IMR-90 (cell line): ENCODE results near the gene FOXO1. TPM values are rescaled to one million over a fixed set of nuclear protein-coding genes. Genes with fewer than 3 reads are reported as not detected.

Experiments used
- ATAC-seq: fragments of 200-7000 bp; cut with Tn5 transposase; 2 replicates; pipeline ENCODE4 v1.9.1; 2020; ENCODE audit warnings: low read depth, mild to moderate bottlenecking, moderate library complexity
- BruUV-seq: library from RNA; stranded (reverse); fragments of 400-500 nt; replicated peaks from 2 replicates; lab custom pipeline; 2021; lab: Mats Ljungman, UMichigan
- CTCF ChIA-PET: fragments of 300-600 bp; formaldehyde crosslinking; extraction: SDS; loops from one replicate; lab custom pipeline; 2021; ENCODE audit warnings: antibody characterized with exemption; lab: Yijun Ruan, JAX
- POLR2A ChIA-PET: fragments of 300-600 bp; sonication (Branson Sonifier 250); formaldehyde crosslinking; loops from one replicate; lab custom pipeline; 2022; ENCODE audit warnings: antibody characterized with exemption; ENCODE audit not compliant: unreplicated experiment; lab: Charles Lee
- DNase-seq: peaks from one replicate; pipeline ENCODE4 v3.0.0; 2013
- H2AFZ ChIP-seq: replicated peaks from 2 replicates; pipeline ENCODE3; 2013; ENCODE audit warnings: low read length, mild to moderate bottlenecking; ENCODE audit not compliant: poor library complexity
- H2AK5ac ChIP-seq: 2 replicates; pipeline ENCODE4 v1.6.1; 2013; ENCODE audit warnings: low read depth, low read length, inconsistent platforms
- H2AK9ac ChIP-seq: replicated peaks from 2 replicates; pipeline ENCODE3; 2013; ENCODE audit warnings: mild to moderate bottlenecking, low read depth, low read length, moderate library complexity; ENCODE audit not compliant: poor library complexity
- H2BK120ac ChIP-seq: 2 replicates; pipeline ENCODE4 v1.6.1; 2013; ENCODE audit warnings: low read depth, low read length, inconsistent platforms
- H2BK15ac ChIP-seq: 3 replicates; pipeline ENCODE4 v1.6.1; 2013; ENCODE audit warnings: low read depth, low read length, inconsistent platforms
- H2BK20ac ChIP-seq: 2 replicates; pipeline ENCODE4 v1.6.1; 2013; ENCODE audit warnings: low read depth, mild to moderate bottlenecking, inconsistent platforms, low read length, moderate library complexity
- H2BK5ac ChIP-seq: 2 replicates; pipeline ENCODE4 v1.6.1; 2013; ENCODE audit warnings: mild to moderate bottlenecking, low read depth, low read length, inconsistent platforms; ENCODE audit not compliant: poor library complexity, severe bottlenecking
- H3K14ac ChIP-seq: replicated peaks from 2 replicates; pipeline ENCODE4 v1.6.1; 2013; ENCODE audit warnings: low read depth, low read length, inconsistent platforms
- H3K18ac ChIP-seq: 2 replicates; pipeline ENCODE4 v1.6.1; 2013; ENCODE audit warnings: low read depth, low read length, control low read depth
- H3K23ac ChIP-seq: 2 replicates; pipeline ENCODE4 v1.6.1; 2013; ENCODE audit warnings: low read depth, low read length, inconsistent platforms
- H3K27ac ChIP-seq: 2 replicates; pipeline ENCODE4 v1.5.1; 2013; ENCODE audit warnings: mild to moderate bottlenecking, control low read depth, low read length; ENCODE audit not compliant: insufficient read depth
- H3K27me3 ChIP-seq: 2 replicates; pipeline ENCODE4 v1.6.1; 2013; ENCODE audit warnings: low read length; ENCODE audit not compliant: control insufficient read depth, insufficient read depth
- H3K36me3 ChIP-seq: 2 replicates; pipeline ENCODE4 v1.6.1; 2013; ENCODE audit warnings: low read length, mixed read lengths; ENCODE audit not compliant: control insufficient read depth, insufficient read depth
- H3K4ac ChIP-seq: 2 replicates; pipeline ENCODE4 v1.6.1; 2013; ENCODE audit warnings: low read depth, low read length, inconsistent platforms
- H3K4me1 ChIP-seq: 2 replicates; pipeline ENCODE4 v1.6.1; 2013; ENCODE audit warnings: low read length, mixed read lengths; ENCODE audit not compliant: control insufficient read depth, insufficient read depth
- H3K4me2 ChIP-seq: 2 replicates; pipeline ENCODE4 v1.6.1; 2013; ENCODE audit warnings: low read depth, mild to moderate bottlenecking, control low read depth, low read length, moderate library complexity
- H3K4me3 ChIP-seq: 2 replicates; pipeline ENCODE4 v1.5.1; 2013; ENCODE audit warnings: low read depth, mild to moderate bottlenecking, control low read depth, low read length, moderate library complexity; ENCODE audit not compliant: insufficient read depth
- H3K56ac ChIP-seq: 2 replicates; pipeline ENCODE4 v1.6.1; 2013; ENCODE audit warnings: low read length, inconsistent platforms; ENCODE audit not compliant: insufficient read depth; ENCODE audit errors: extremely low read depth
- H3K79me1 ChIP-seq, 2 experiments: 2 replicates each; pipeline ENCODE4 v1.6.1; 2013; ENCODE audit warnings: low read length in 2 of 2, inconsistent platforms in 1 of 2, low read depth in 1 of 2
- H3K9ac ChIP-seq: 2 replicates; pipeline ENCODE4 v1.6.1; 2013; ENCODE audit warnings: low read depth, low read length, control low read depth
- H3K9me1 ChIP-seq: 2 replicates; pipeline ENCODE4 v1.6.1; 2013; ENCODE audit warnings: low read length, inconsistent platforms; ENCODE audit not compliant: insufficient read depth
- H3K9me3 ChIP-seq: 2 replicates; pipeline ENCODE4 v1.6.1; 2013; ENCODE audit warnings: low read length; ENCODE audit not compliant: control insufficient read depth, insufficient read depth
- H4K20me1 ChIP-seq: 2 replicates; pipeline ENCODE4 v1.6.1; 2013; ENCODE audit warnings: low read length, inconsistent platforms; ENCODE audit not compliant: insufficient read depth
- H4K5ac ChIP-seq: 2 replicates; pipeline ENCODE4 v1.6.1; 2013; ENCODE audit warnings: mild to moderate bottlenecking, low read depth, low read length, control low read depth
- H4K8ac ChIP-seq, 2 experiments: 2 replicates each; pipeline ENCODE4 v1.6.1; 2013; ENCODE audit warnings: low read depth in 2 of 2, low read length in 2 of 2, control low read depth in 1 of 2, inconsistent platforms in 1 of 2
- H4K91ac ChIP-seq: 2 replicates; pipeline ENCODE4 v1.6.1; 2013; ENCODE audit warnings: low read depth, low read length, inconsistent platforms; ENCODE audit not compliant: insufficient read depth
- BHLHE40 ChIP-seq: fragments of 150-350 bp; IDR thresholded peaks from 2 replicates; pipeline ENCODE4 v1.6.1; 2016; ENCODE audit warnings: mild to moderate bottlenecking, low read depth, low read length
- CEBPB ChIP-seq: IDR thresholded peaks from 2 replicates; pipeline ENCODE4 v1.6.1; 2012; ENCODE audit warnings: low read depth, low read length, improper control_type of control experiment
- CHD1 ChIP-seq: IDR thresholded peaks from 2 replicates; pipeline ENCODE4 v1.6.1; 2012; ENCODE audit warnings: low read depth, low read length, improper control_type of control experiment
- ELK1 ChIP-seq: fragments of 150-350 bp; IDR thresholded peaks from 2 replicates; pipeline ENCODE4 v1.6.1; 2016; ENCODE audit warnings: low read depth, mild to moderate bottlenecking, low read length, moderate library complexity, borderline replicate concordance
- FOS ChIP-seq: fragments of 150-350 bp; IDR thresholded peaks from 2 replicates; pipeline ENCODE4 v1.6.1; 2016; ENCODE audit warnings: low read depth, low read length
- MAFK ChIP-seq: IDR thresholded peaks from 2 replicates; pipeline ENCODE4 v1.6.1; 2012; ENCODE audit warnings: low read depth, low read length, improper control_type of control experiment
- MAZ ChIP-seq: IDR thresholded peaks from 2 replicates; pipeline ENCODE4 v1.6.1; 2012; ENCODE audit warnings: low read depth, mild to moderate bottlenecking, low read length, improper control_type of control experiment, moderate library complexity, borderline replicate concordance
- MXI1 ChIP-seq: IDR thresholded peaks from 2 replicates; pipeline ENCODE4 v1.6.1; 2012; ENCODE audit warnings: low read depth, mild to moderate bottlenecking, low read length, moderate library complexity, borderline replicate concordance
- NFE2L2 ChIP-seq: fragments of 150-350 bp; IDR thresholded peaks from 2 replicates; pipeline ENCODE4 v1.6.1; 2016; ENCODE audit warnings: low read depth, mild to moderate bottlenecking, low read length
- POLR2A ChIP-seq: IDR thresholded peaks from 2 replicates; pipeline ENCODE4 v1.6.1; 2012; ENCODE audit warnings: mild to moderate bottlenecking, low read depth, low read length
- RAD21 ChIP-seq: IDR thresholded peaks from 2 replicates; pipeline ENCODE4 v1.6.1; 2012; ENCODE audit warnings: low read length, improper control_type of control experiment
- RCOR1 ChIP-seq: IDR thresholded peaks from 2 replicates; pipeline ENCODE4 v1.6.1; 2012; ENCODE audit warnings: mild to moderate bottlenecking, low read length, improper control_type of control experiment; ENCODE audit not compliant: insufficient replicate concordance
- RFX5 ChIP-seq: IDR thresholded peaks from 2 replicates; pipeline ENCODE4 v1.8.0; 2012; ENCODE audit warnings: low read depth, mild to moderate bottlenecking, low read length, moderate library complexity
- SMC3 ChIP-seq: fragments of 150-350 bp; IDR thresholded peaks from 2 replicates; pipeline ENCODE4 v1.6.1; 2016; ENCODE audit warnings: low read depth, mild to moderate bottlenecking, antibody characterized with exemption, low read length, moderate library complexity
- WGBS, 2 experiments: methylation state at CpG; one replicate each; pipeline versions ENCODE4 v1.1.5 to v1.1.7; 2013; ENCODE audit warnings: missing lambda C conversion rate in 2 of 2; ENCODE audit not compliant: insufficient read length in 1 of 2; ENCODE audit errors: extremely low coverage in 2 of 2; 5-methylcytosine and 5-hydroxymethylcytosine counted together
- dilution Hi-C: fragments of 300-500 bp; cut with HindIII; formaldehyde crosslinking; loops from one replicate; pipeline ENCODE4 v1.14.3; 2018; ENCODE audit warnings: low sequenced_read_pairs; ENCODE audit not compliant: unreplicated experiment
- in situ Hi-C: fragments of 300-500 bp; cut with MboI; formaldehyde crosslinking; loops from 3 replicates; pipeline ENCODE4 v1.14.3; 2019; ENCODE audit warnings: low sequenced_read_pairs, inconsistent platforms, mixed read lengths
- intact Hi-C: fragments of 100-400 bp; cut with micrococcal nuclease; formaldehyde crosslinking; loops from 2 replicates; pipeline ENCODE4 v1.10.0; 2022
- polyA plus RNA-seq, 3 experiments: library from polyadenylated mRNA; depleted of rRNA; stranded (reverse); fragments of >200 nt; gene quantifications; 2 replicates each; pipeline ENCODE4 v1.2.3, GENCODE V29; 2012; ENCODE audit warnings: low replicate concordance in 1 of 3
- total RNA-seq: library from RNA; depleted of rRNA; stranded (reverse); fragments of >200 nt; gene quantifications from 2 replicates; pipeline ENCODE4 v1.2.3, GENCODE V29; 2012
- TF ChIP-seq, protein P1 (sequence below): conservative IDR thresholded peaks from 2 replicates; pipeline ENCODE4 v1.5.1; 2012; ENCODE audit warnings: mild to moderate bottlenecking, low read depth, low read length, improper control_type of control experiment
- TF ChIP-seq, protein P2 (sequence below): fragments of 150-350 bp; IDR thresholded peaks from 2 replicates; pipeline ENCODE4 v1.6.1; 2017; ENCODE audit warnings: mild to moderate bottlenecking, antibody characterized with exemption, low read length, low read depth

FOXO1 gene
- total and polyA plus RNA-seq, 2 of the 4 experiments (the other 2 are of a cell fraction), result 0.12 to 0.18 TPM

DNA sequence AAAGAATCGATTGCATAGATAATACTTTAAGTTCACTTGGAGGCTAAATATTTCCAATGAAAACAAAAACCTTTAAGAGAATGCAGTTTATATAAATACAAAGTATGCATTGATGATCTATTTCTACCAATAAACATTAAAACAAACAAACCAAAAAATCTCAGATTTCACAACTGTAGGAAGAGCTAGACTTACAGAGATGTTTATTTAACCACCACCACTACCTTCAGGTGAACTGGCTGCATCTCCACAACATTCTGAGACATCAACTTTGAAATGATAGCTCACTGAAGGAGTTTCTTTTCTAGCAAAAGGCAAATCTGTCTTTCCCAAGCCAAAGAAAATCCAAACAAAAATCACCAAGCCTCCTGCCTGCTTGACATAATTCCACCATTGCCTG is 44.2 kb downstream of the FOXO1 start:
- Histone ChIP-seq H3K4me1 (no peaks in the 10 kb centered on the region), H3K14ac (no peak overlapping the region), H3K79me1 (no peaks in the 10 kb centered on the region), H2AFZ (no peak overlapping the region), H4K5ac (no peak overlapping the region), H2BK15ac (no peak overlapping the region), H3K18ac (no peak overlapping the region), H3K56ac (no peak overlapping the region), H2BK120ac (no peak overlapping the region), H3K23ac (no peak overlapping the region), H4K20me1 (no peaks in the 10 kb centered on the region), H2BK20ac (no peak overlapping the region), H3K9me1 (no peaks in the 10 kb centered on the region), H3K4me2 (no peak overlapping the region), H2BK5ac (no peak overlapping the region), H3K36me3 (no peaks in the 10 kb centered on the region), H3K27ac (no peak overlapping the region), H3K4me3 (no peak overlapping the region), H2AK5ac (no peak overlapping the region), H4K91ac (no peak overlapping the region), H3K27me3 (no peaks in the 10 kb centered on the region), H3K4ac (no peak overlapping the region), H2AK9ac (no peak overlapping the region), H3K9ac (no peak overlapping the region), H3K9me3 (no peaks in the 10 kb centered on the region), H4K8ac (no peak overlapping the region)
- intact Hi-C loops (no loop called here), dilution Hi-C loops (no loop called here), in situ Hi-C loops (no loop called here)
- DNase-seq (no peak), ATAC-seq (no peak)
- CTCF ChIA-PET, result no interaction called here
- WGBS, 2 experiments, result no CpG with 5 or more reads among the region's 1 CpG
- POLR2A ChIA-PET, result no interaction called here
- BruUV-seq, result no TSS peak
- TF ChIP-seq MXI1, result no peak
- no peak for TF ChIP-seq BHLHE40
- TF ChIP-seq MAZ, result no peak
- TF ChIP-seq RCOR1, result no peak
- TF ChIP-seq, protein P1, sequence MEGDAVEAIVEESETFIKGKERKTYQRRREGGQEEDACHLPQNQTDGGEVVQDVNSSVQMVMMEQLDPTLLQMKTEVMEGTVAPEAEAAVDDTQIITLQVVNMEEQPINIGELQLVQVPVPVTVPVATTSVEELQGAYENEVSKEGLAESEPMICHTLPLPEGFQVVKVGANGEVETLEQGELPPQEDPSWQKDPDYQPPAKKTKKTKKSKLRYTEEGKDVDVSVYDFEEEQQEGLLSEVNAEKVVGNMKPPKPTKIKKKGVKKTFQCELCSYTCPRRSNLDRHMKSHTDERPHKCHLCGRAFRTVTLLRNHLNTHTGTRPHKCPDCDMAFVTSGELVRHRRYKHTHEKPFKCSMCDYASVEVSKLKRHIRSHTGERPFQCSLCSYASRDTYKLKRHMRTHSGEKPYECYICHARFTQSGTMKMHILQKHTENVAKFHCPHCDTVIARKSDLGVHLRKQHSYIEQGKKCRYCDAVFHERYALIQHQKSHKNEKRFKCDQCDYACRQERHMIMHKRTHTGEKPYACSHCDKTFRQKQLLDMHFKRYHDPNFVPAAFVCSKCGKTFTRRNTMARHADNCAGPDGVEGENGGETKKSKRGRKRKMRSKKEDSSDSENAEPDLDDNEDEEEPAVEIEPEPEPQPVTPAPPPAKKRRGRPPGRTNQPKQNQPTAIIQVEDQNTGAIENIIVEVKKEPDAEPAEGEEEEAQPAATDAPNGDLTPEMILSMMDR, result no peak
- no peak for TF ChIP-seq FOS
- no peak for TF ChIP-seq MAFK
- no peak for TF ChIP-seq POLR2A
- TF ChIP-seq RFX5, result no peak
- TF ChIP-seq SMC3, result no peak
- no peak for TF ChIP-seq NFE2L2
- TF ChIP-seq, protein P2, sequence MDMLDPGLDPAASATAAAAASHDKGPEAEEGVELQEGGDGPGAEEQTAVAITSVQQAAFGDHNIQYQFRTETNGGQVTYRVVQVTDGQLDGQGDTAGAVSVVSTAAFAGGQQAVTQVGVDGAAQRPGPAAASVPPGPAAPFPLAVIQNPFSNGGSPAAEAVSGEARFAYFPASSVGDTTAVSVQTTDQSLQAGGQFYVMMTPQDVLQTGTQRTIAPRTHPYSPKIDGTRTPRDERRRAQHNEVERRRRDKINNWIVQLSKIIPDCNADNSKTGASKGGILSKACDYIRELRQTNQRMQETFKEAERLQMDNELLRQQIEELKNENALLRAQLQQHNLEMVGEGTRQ, result no peak
- no peak for TF ChIP-seq ELK1
- TF ChIP-seq RAD21, result no peak
- TF ChIP-seq CEBPB, result no peak
- no peak for TF ChIP-seq CHD1
